H1 (cell line): Measurements from ENCODE around the gene ATXN1L. TPM values are rescaled to one million over a fixed set of nuclear protein-coding genes. Genes with fewer than 3 reads are reported as not detected.
"Not testable (repeated sequence)": the region's sequence is repeated elsewhere in the genome, so short reads cannot be mapped to it uniquely, and the experiment has no call there.

Source experiments
- CTCF ChIA-PET: fragments of 300-600 bp; sonication (Branson Sonifier 250); formaldehyde crosslinking; loops from one replicate; lab custom pipeline; 2021; ENCODE audit not compliant: partially characterized antibody; lab: Charles Lee
- POLR2A ChIA-PET: fragments of 300-600 bp; sonication (Branson Sonifier 250); formaldehyde crosslinking; loops from one replicate; lab custom pipeline; 2021; ENCODE audit warnings: inconsistent platforms; ENCODE audit not compliant: partially characterized antibody; lab: Charles Lee
- DNase-seq, 2 experiments: peaks; one replicate each; pipeline versions ENCODE4 v3.0.0 to v3.0.0-alpha.2; 2010 to 2022; ENCODE audit warnings: low spot score in 2 of 2, low read depth in 1 of 2, mixed read lengths in 1 of 2
- FAIRE-seq: peaks from 2 replicates; lab custom pipeline; 2011; peaks lifted over from hg19 to GRCh38; lab: Jason Lieb, UNC
- H2AFZ ChIP-seq: 2 replicates; pipeline ENCODE4 v1.8.1; 2012; ENCODE audit warnings: low read length, inconsistent platforms
- H2AK5ac ChIP-seq: 2 replicates; pipeline ENCODE4 v1.6.1; 2013; ENCODE audit warnings: low read depth, low read length
- H2BK120ac ChIP-seq: replicated peaks from 2 replicates; pipeline ENCODE3; 2013; ENCODE audit warnings: low read depth, low read length, inconsistent platforms
- H2BK12ac ChIP-seq: 2 replicates; pipeline ENCODE4 v1.6.1; 2013; ENCODE audit warnings: low read depth, low read length
- H2BK15ac ChIP-seq: 2 replicates; pipeline ENCODE4 v1.6.1; 2013; ENCODE audit warnings: low read length
- H2BK20ac ChIP-seq: 2 replicates; pipeline ENCODE4 v1.6.1; 2013; ENCODE audit warnings: low read length
- H2BK5ac ChIP-seq: 2 replicates; pipeline ENCODE4 v1.6.1; 2013; ENCODE audit warnings: low read depth, low read length
- H3K14ac ChIP-seq: 2 replicates; pipeline ENCODE4 v1.6.1; 2013; ENCODE audit warnings: inconsistent platforms; ENCODE audit not compliant: insufficient read length
- H3K18ac ChIP-seq: 2 replicates; pipeline ENCODE4 v1.6.1; 2013; ENCODE audit warnings: low read length; ENCODE audit errors: extremely low read depth
- H3K23ac ChIP-seq: 2 replicates; pipeline ENCODE4 v1.6.1; 2013; ENCODE audit warnings: inconsistent platforms; ENCODE audit not compliant: insufficient read length
- H3K23me2 ChIP-seq: 2 replicates; pipeline ENCODE4 v1.6.1; 2013; ENCODE audit warnings: low read depth, low read length
- H3K27ac ChIP-seq: 2 replicates; pipeline ENCODE4 v1.6.1; 2011; ENCODE audit warnings: low read depth, low read length, inconsistent platforms
- H3K27me3 ChIP-seq, 4 experiments: replicated peaks in 1 of 4; 1 replicate in 1 of 4; 2 replicates in 3 of 4; pipeline versions ENCODE4 v1.6.1 to v1.8.1; 2011 to 2013; ENCODE audit warnings: low read length in 3 of 4, mild to moderate bottlenecking in 3 of 4, inconsistent platforms in 2 of 4, mixed read lengths in 2 of 4, moderate library complexity in 1 of 4; ENCODE audit not compliant: control insufficient read depth in 3 of 4, insufficient read depth in 3 of 4; ENCODE audit errors: extremely low read depth in 1 of 4
- H3K36me3 ChIP-seq, 4 experiments: 2 replicates each; pipeline versions ENCODE4 v1.6.1 to v1.8.1; 2011 to 2013; ENCODE audit warnings: mild to moderate bottlenecking in 4 of 4, low read length in 3 of 4, moderate library complexity in 2 of 4, control low read depth in 1 of 4, inconsistent platforms in 1 of 4; ENCODE audit not compliant: insufficient read depth in 4 of 4, control insufficient read depth in 2 of 4
- H3K4ac ChIP-seq: replicated peaks from 2 replicates; pipeline ENCODE3; 2013; ENCODE audit warnings: low read length, low read depth, mixed read lengths, inconsistent platforms; ENCODE audit not compliant: insufficient read length
- H3K4me1 ChIP-seq, 4 experiments: replicated peaks in 1 of 4; 1 replicate in 1 of 4; 2 replicates in 3 of 4; pipeline versions ENCODE4 v1.6.1 to v1.8.1; 2011 to 2013; ENCODE audit warnings: low read length in 3 of 4, inconsistent platforms in 2 of 4, mixed read lengths in 1 of 4; ENCODE audit not compliant: insufficient read depth in 4 of 4, control insufficient read depth in 3 of 4
- H3K4me2 ChIP-seq, 2 experiments: 2 replicates each; pipeline versions ENCODE4 v1.6.1 to v1.8.1; 2011 to 2013; ENCODE audit warnings: low read depth in 2 of 2, low read length in 2 of 2, control low read depth in 1 of 2, inconsistent platforms in 1 of 2, mild to moderate bottlenecking in 1 of 2; ENCODE audit not compliant: insufficient read depth in 1 of 2
- H3K4me3 ChIP-seq, 4 experiments: fragments of 200-600, 300-600 bp in 1 of 4; sonication (generic), shearing (Covaris generic), sonication (Bioruptor Twin) in 1 of 4; 2 replicates each; pipeline versions ENCODE4 v1.5.1 to v1.8.1; 2011 to 2016; ENCODE audit warnings: low read length in 4 of 4, low read depth in 3 of 4, control low read depth in 2 of 4, inconsistent platforms in 2 of 4, mild to moderate bottlenecking in 2 of 4, mixed read lengths in 1 of 4, moderate library complexity in 1 of 4; ENCODE audit not compliant: insufficient read depth in 2 of 4; ENCODE audit errors: extremely low read depth in 1 of 4
- H3K56ac ChIP-seq: replicated peaks from 2 replicates; pipeline ENCODE3; 2013; ENCODE audit warnings: low read depth, mild to moderate bottlenecking, mixed read lengths, low read length, inconsistent platforms; ENCODE audit not compliant: insufficient read length
- H3K79me1 ChIP-seq: 2 replicates; pipeline ENCODE4 v1.6.1; 2013; ENCODE audit warnings: low read depth, low read length, control low read depth
- H3K79me2 ChIP-seq, 2 experiments: 2 replicates each; pipeline versions ENCODE4 v1.6.1 to v1.8.1; 2012 to 2013; ENCODE audit warnings: low read length in 2 of 2, mild to moderate bottlenecking in 2 of 2, inconsistent platforms in 1 of 2; ENCODE audit not compliant: insufficient read depth in 2 of 2, control insufficient read depth in 1 of 2
- H3K9ac ChIP-seq, 4 experiments: replicated peaks in 1 of 4; 1 replicate in 1 of 4; 2 replicates in 3 of 4; pipeline versions ENCODE4 v1.6.1 to v1.8.1; 2011 to 2013; ENCODE audit warnings: low read depth in 3 of 4, low read length in 3 of 4, control low read depth in 2 of 4, mild to moderate bottlenecking in 2 of 4, moderate library complexity in 2 of 4, inconsistent platforms in 1 of 4; ENCODE audit errors: extremely low read depth in 1 of 4
- H3K9me3 ChIP-seq, 2 experiments: 2 replicates each; pipeline versions ENCODE4 v1.6.1 to v1.8.1; 2012 to 2013; ENCODE audit warnings: mild to moderate bottlenecking in 2 of 2, moderate library complexity in 2 of 2, control low read depth in 1 of 2, inconsistent platforms in 1 of 2, low read depth in 1 of 2, low read length in 1 of 2, mixed read lengths in 1 of 2; ENCODE audit not compliant: insufficient read depth in 2 of 2
- H4K20me1 ChIP-seq, 2 experiments: replicated peaks in 1 of 2; 2 replicates each; pipeline versions ENCODE3 to v1.8.1; 2011 to 2013; ENCODE audit warnings: inconsistent platforms in 2 of 2, low read length in 2 of 2, mild to moderate bottlenecking in 1 of 2; ENCODE audit not compliant: insufficient read depth in 2 of 2, control insufficient read depth in 1 of 2
- H4K5ac ChIP-seq: 2 replicates; pipeline ENCODE4 v1.6.1; 2013; ENCODE audit warnings: low read length, low read depth, mixed read lengths, inconsistent platforms; ENCODE audit not compliant: insufficient read length
- H4K8ac ChIP-seq: 2 replicates; pipeline ENCODE4 v1.8.0; 2013; ENCODE audit warnings: mild to moderate bottlenecking, moderate library complexity, low read length, inconsistent platforms; ENCODE audit not compliant: insufficient read depth; ENCODE audit errors: extremely low read depth
- H4K91ac ChIP-seq: replicated peaks from 2 replicates; pipeline ENCODE3; 2013; ENCODE audit warnings: low read length, mixed read lengths, inconsistent platforms; ENCODE audit not compliant: insufficient read length
- WGBS, 2 experiments: shearing (Covaris generic) in 1 of 2; methylation state at CpG; one replicate each; pipeline versions ENCODE4 v1.1.6 to v1.1.7; 2013 to 2015; ENCODE audit warnings: low lambda C conversion rate in 2 of 2, mixed read lengths in 2 of 2, inconsistent platforms in 1 of 2, low coverage in 1 of 2, missing lambda C conversion rate in 1 of 2; ENCODE audit not compliant: insufficient replicate concordance in 2 of 2, insufficient coverage in 1 of 2, insufficient read length in 1 of 2; ENCODE audit errors: extremely low coverage in 1 of 2, missing lambda C conversion rate in 1 of 2; 5-methylcytosine and 5-hydroxymethylcytosine counted together
- polyA plus RNA-seq, 7 experiments: library from polyadenylated mRNA; depleted of rRNA in 3 of 7; stranded (reverse) in 5 of 7; unstranded in 2 of 7; fragments of >200 nt in 5 of 7; fragments of 200-250 nt in 2 of 7; gene quantifications; 1 replicate in 5 of 7; 2 replicates in 1 of 7; 4 replicates in 1 of 7; pipeline versions ENCODE4 v1.2.1 to v1.2.3, GENCODE V29; 2011 to 2013; ENCODE audit warnings: missing spikeins in 2 of 7, mixed read lengths in 2 of 7
- total RNA-seq: library from RNA; stranded (reverse); fragmentation: NEBNext Ultra II Directional; extraction: Animal tissue kit (Norgen Biotek cat#: 25700); gene quantifications from 2 replicates; pipeline ENCODE4 v1.2.1, GENCODE V29; 2021

ATXN1L gene
- total and polyA plus RNA-seq, 2 of the 8 experiments (the other 6 are each of a cell fraction or from before 2014, with no cell fraction given) = 12.1 to 23.8 TPM

DNA sequence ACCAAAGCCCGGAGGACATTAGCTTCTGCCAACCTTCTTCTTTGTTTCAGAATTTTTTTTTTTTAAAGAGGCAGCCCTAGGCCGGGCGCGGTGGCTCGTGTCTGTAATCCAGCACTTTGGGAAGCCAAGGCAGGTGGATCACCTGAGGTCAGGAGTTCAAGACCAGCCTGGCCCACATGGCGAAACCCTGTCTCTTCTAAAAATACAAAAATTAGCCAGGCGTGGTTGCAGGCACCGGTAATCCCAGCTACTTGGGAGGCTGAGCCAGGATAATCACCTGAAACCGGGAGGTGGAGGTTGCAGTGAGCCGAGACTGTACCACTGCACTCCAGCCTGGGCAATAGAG lies 28.6 kb upstream of the ATXN1L start:
- H2BK5ac ChIP-seq, H3K9ac ChIP-seq, H4K91ac ChIP-seq, H2BK120ac ChIP-seq, H3K4ac ChIP-seq, DNase-seq, H4K8ac ChIP-seq, H3K36me3 ChIP-seq, H3K18ac ChIP-seq, H4K20me1 ChIP-seq, H3K27ac ChIP-seq, H2AK5ac ChIP-seq, FAIRE-seq, H3K4me2 ChIP-seq, H3K56ac ChIP-seq, H3K23ac ChIP-seq, H3K79me2 ChIP-seq, CTCF ChIA-PET, H3K79me1 ChIP-seq, H4K5ac ChIP-seq, H3K4me3 ChIP-seq, H3K27me3 ChIP-seq, H2AFZ ChIP-seq, H3K4me1 ChIP-seq, H3K14ac ChIP-seq, H2BK20ac ChIP-seq, H2BK15ac ChIP-seq, H3K23me2 ChIP-seq, H2BK12ac ChIP-seq, H3K9me3 ChIP-seq: not testable (repeated sequence)
- POLR2A ChIA-PET = interaction anchor here (1.0 kb wide), 1 partner anchor 12 kb away, joined by 3 read pairs; no protein-coding TSS in a partner anchor
- 95% methylated on average over 10 of the region's 10 CpGs; no CpG with 5 or more reads in 1 of the 2 experiments for WGBS, 2 experiments
